ENCODE results near the gene POLR3B.

The POLR3B gene

DNA sequence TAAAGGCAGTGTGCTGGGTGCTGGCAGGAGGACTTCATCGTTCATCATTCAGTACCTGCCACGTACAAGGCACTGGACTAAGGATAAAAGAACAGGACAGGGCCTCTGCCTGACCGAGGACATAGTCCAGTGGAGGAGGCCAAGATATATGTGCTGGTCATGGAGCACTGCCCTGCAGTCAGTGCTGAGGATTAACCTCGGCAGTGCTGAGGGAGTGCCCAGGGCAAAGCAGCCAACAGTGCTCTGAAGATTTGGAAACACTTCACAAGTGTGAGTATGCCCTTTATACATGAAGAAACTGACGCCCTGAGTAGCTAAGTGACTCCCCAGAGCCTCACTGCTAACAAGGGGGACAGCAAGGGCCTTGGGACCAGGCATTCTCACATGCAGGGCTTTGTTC lies 153.8 kb downstream of the POLR3B start:
- TF ChIP-seq ZFX (IDR thresholded peaks at IDR 0.05; ENCODE audit: borderline replicate concordance), result no peak
- TF ChIP-seq, protein P1, sequence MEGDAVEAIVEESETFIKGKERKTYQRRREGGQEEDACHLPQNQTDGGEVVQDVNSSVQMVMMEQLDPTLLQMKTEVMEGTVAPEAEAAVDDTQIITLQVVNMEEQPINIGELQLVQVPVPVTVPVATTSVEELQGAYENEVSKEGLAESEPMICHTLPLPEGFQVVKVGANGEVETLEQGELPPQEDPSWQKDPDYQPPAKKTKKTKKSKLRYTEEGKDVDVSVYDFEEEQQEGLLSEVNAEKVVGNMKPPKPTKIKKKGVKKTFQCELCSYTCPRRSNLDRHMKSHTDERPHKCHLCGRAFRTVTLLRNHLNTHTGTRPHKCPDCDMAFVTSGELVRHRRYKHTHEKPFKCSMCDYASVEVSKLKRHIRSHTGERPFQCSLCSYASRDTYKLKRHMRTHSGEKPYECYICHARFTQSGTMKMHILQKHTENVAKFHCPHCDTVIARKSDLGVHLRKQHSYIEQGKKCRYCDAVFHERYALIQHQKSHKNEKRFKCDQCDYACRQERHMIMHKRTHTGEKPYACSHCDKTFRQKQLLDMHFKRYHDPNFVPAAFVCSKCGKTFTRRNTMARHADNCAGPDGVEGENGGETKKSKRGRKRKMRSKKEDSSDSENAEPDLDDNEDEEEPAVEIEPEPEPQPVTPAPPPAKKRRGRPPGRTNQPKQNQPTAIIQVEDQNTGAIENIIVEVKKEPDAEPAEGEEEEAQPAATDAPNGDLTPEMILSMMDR (IDR thresholded peaks at IDR 0.05), result no peak
- no peak overlapping the region for H3K27ac ChIP-seq

DNA sequence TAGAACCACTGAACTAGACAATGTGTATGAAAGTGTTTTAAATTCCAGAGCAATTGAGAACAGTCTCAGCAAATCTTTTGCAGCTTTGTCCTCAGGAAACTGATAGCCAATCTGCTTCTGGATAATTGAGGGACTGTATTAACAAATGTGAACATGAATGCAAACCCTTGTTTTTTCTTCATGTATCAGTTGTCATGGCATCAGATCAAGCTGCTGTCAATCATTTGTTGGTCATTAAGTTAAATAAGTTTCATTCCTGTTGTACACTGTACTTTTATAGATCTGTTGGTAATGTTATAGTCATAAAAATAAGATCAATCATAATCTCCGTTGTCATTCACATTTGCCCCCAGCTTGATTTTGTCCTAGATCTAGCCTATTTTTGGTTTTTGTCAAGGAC lies 159.8 kb downstream of the POLR3B start:
- H3K27ac ChIP-seq, result no peak overlapping the region

DNA sequence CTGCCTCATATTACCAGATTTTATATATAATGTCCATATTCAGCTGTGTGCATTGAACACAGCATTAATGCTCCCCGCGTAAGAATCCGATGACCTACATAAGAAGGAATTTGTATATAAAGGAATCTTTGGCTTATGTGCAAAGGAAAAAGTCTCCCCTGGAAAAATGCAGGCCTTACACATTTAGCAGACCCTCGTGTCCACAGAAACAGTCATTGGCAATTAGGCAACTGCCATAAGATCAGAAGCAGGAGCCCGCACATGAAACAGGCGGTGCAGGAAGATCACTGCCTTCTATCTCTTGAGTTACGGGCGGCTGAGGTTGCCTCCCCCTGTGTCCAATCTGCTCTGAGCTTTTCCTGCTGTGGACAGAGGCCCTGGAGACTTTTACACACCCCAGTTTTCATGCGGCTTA lies 162.1 kb downstream of the POLR3B start:
- no peak for TF ChIP-seq ZFX (IDR thresholded peaks at IDR 0.05; ENCODE audit: borderline replicate concordance)
- TF ChIP-seq, protein P1 (IDR thresholded peaks at IDR 0.05), result no peak
- H3K27ac ChIP-seq, result no peak overlapping the region

More for the DNA sequence above, 159.8 kb downstream of the POLR3B start:
- no peak for TF ChIP-seq ZFX (IDR thresholded peaks at IDR 0.05; ENCODE audit: borderline replicate concordance)
- TF ChIP-seq, protein P1 (IDR thresholded peaks at IDR 0.05), result no peak

DNA sequence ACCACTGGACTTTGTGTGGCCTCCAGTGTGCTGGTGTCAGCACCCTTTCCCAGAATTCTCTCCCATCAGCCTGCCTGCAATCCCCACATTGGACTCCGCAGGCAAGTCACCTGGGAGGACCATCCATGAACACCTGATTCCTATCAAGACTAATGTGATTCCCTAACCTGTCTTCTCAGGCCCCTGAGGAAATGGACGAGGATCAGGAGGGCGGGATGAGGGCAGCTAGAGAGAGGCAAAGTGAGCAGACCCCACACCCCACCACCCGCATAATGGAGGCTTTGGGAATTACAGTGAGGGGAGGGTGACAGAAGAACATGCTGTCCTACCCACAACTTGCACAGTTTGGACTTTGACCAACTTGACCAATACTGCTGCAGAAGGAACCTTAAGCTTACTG lies 164.4 kb downstream of the POLR3B start:
- TF ChIP-seq ZFX (IDR thresholded peaks at IDR 0.05; ENCODE audit: borderline replicate concordance), result no peak
- TF ChIP-seq, protein P1 (IDR thresholded peaks at IDR 0.05), result no peak
- H3K27ac ChIP-seq, result no peak overlapping the region

DNA sequence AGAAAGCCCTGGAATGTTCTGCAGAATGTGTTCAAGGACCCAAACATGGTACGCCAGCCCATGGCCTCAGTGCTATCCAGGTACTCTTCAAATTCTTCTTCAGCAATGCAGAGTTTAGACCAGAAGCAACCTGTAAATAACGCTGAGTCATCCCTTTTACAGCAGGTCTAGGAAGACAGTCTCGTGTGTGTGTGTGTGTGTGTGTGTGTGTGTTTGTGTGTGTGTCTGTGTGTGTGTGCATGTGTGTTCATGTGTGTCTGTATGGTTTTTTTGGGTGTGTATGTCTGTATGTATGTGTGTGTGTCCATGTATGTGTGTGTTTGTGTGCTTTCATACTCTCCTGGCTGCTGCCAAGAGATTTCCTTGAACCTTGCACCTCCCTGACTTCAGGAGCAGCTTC lies 165.2 kb downstream of the POLR3B start:
- TF ChIP-seq, protein P1 (IDR thresholded peaks at IDR 0.05), result no peak
- TF ChIP-seq ZFX (IDR thresholded peaks at IDR 0.05; ENCODE audit: borderline replicate concordance), result no peak
- no peak overlapping the region for H3K27ac ChIP-seq

DNA sequence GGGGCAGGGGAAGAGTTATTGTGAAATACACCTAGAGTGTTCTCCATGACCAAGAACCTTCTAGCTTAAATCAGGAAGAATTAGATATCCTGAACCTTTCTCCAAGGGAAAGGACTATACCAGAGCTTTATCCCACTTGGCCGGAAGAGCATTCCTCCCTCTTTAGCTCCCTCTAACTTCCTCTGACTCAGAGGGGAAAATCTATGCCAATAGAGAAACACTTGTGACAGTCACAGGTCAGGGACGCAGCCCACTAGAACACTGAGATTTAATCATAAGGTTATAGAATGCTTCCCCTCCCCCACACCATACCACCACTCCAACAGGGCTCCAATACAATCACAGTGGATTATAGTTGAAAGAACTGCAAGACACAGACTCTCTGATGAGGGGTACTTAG lies 169.8 kb downstream of the POLR3B start:
- no peak for TF ChIP-seq ZFX (IDR thresholded peaks at IDR 0.05; ENCODE audit: borderline replicate concordance)
- TF ChIP-seq, protein P1 (IDR thresholded peaks at IDR 0.05), result no peak
- no peak overlapping the region for H3K27ac ChIP-seq

DNA sequence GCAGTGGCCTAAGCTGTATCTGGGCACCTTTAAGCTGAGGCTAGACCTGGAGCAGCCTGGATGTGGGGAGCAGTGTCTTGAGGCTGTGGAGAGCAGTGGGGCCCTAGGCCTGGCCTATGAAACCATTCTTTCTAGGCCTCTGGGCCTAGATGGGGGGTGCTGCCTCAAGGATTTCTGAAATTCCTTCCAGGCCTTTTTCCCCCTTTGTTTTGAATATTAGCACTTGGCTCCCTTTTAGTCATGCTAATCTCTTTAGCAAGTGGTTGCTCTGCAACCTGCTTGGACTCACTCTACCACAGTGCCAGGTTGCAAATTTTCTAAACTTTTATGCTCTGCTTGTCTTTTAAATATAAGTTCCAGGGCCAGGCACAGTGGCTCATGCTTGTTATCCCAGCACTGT lies 183.7 kb downstream of the POLR3B start:
- TF ChIP-seq, protein P1 (IDR thresholded peaks at IDR 0.05), result no peak
- TF ChIP-seq ZFX (IDR thresholded peaks at IDR 0.05; ENCODE audit: borderline replicate concordance), result no peak
- H3K27ac ChIP-seq, result no peak overlapping the region

All from 22Rv1 (cell line).